ENCODE results near the gene FLYWCH1. TPM values are rescaled to one million over a fixed set of nuclear protein-coding genes. Genes with fewer than 3 reads are reported as not detected.
A peak's percentile ranks its signal among the peaks of the same experiment; 100 is the strongest.

FLYWCH1 gene
- total RNA-seq, 1 donor from 2014 or later, result 34.7 TPM

DNA sequence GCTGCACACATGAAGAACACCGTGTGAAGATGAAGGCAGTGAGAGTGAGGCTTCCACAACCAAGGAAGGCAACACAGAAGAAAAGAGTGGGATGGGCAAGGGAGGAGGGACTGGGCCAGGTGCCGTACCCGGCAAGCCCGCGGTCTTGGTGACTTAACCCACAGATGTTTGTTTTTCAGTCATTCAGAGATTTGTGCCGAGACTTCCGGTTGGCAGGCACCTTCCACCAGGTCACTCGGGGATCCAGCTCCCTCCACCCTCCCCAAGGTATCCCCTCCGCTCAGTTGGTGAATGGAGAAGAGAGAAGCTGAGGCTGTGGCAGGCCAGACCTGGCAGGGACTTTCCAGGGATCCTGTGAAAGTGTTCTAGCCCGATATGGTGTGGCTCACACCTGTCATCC is 47.5 kb downstream of the FLYWCH1 start:
- Histone ChIP-seq H3K9me3 (no peaks in the 10 kb centered on the region), H3K4me1 (peaks cover 14% of the 10 kb centered on the region), H3K36me3 (no peaks in the 10 kb centered on the region), H3K27me3 (ENCODE audit: low read depth) (peaks cover 86% of the 10 kb centered on the region), H3K4me3 (no peak overlapping the region), H3K27ac (no peak overlapping the region)
- TF ChIP-seq, protein P1, sequence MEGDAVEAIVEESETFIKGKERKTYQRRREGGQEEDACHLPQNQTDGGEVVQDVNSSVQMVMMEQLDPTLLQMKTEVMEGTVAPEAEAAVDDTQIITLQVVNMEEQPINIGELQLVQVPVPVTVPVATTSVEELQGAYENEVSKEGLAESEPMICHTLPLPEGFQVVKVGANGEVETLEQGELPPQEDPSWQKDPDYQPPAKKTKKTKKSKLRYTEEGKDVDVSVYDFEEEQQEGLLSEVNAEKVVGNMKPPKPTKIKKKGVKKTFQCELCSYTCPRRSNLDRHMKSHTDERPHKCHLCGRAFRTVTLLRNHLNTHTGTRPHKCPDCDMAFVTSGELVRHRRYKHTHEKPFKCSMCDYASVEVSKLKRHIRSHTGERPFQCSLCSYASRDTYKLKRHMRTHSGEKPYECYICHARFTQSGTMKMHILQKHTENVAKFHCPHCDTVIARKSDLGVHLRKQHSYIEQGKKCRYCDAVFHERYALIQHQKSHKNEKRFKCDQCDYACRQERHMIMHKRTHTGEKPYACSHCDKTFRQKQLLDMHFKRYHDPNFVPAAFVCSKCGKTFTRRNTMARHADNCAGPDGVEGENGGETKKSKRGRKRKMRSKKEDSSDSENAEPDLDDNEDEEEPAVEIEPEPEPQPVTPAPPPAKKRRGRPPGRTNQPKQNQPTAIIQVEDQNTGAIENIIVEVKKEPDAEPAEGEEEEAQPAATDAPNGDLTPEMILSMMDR (IDR thresholded peaks at IDR 0.05), result no peak
- intact Hi-C loops (cut with DNase I), result no loop called here
- ATAC-seq, result no peak
- DNase-seq, result no peak

DNA sequence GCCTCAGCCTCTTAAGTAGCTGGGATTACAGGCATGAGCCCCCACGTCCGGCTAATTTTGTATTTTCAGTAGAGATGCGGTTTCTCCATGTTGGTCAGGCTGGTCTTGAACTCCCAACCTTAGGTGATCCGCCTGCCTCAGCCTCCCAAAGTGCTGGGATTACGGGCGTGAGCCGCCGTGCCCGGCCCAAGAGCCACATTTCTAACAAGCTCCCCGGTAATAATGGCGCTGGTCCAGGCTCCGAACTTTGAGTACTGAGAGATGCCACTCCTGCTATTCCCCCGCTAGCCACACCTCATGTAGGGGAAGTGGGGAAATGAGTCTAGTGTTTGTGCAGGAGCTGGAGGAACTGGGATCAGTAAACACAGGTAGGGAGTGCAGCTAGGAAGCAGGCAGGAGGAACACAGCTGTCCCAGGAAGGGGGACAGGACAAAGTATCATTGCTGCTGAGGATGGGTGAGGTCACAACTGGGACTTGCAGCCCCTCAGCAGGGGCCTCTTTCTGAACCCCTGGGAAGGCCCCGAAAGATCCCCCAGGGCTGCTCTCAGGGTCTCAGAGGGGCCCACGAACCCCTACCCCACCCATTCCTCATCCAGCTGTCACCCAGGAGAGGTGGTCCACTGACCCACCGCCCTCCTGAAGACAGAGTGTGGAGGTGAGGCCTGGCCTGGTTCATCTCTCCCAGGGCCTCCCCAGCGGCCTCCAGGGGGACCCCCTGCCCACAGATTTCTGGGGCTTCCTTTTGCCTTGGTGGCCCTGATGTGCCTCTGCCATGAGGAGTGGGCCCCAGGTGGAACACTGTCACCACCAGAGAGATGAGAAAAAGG is 48.7 kb downstream of the FLYWCH1 start:
- ATAC-seq, result no peak
- intact Hi-C loops (cut with DNase I), result no loop called here

GRCh38 chr16:2962334-2963073 is 50.8 kb downstream of the FLYWCH1 start:
- peaks cover 41% of the 10 kb centered on the region for H3K4me1 ChIP-seq
- TF ChIP-seq, protein P1 (IDR thresholded peaks at IDR 0.05), result no peak
- no peak for DNase-seq

More for the DNA sequence above, 48.7 kb downstream of the FLYWCH1 start:
- Histone ChIP-seq H3K9me3 (no peaks in the 10 kb centered on the region), H3K27me3 (ENCODE audit: low read depth) (peaks cover 86% of the 10 kb centered on the region), H3K36me3 (no peaks in the 10 kb centered on the region), H3K27ac (no peak overlapping the region), H3K4me3 (no peak overlapping the region), H3K4me1 (peaks cover 26% of the 10 kb centered on the region)
- TF ChIP-seq, protein P1 (IDR thresholded peaks at IDR 0.05), result no peak
- DNase-seq, result no peak

GRCh38 chr16:2963074-2963722 is 51.5 kb downstream of the FLYWCH1 start:
- H3K4me3 ChIP-seq, result peak overlapping the region; percentile 43
- H3K36me3 ChIP-seq, result no peaks in the 10 kb centered on the region
- no peak overlapping the region for H3K27ac ChIP-seq
- H3K4me1 ChIP-seq, result peaks cover 46% of the 10 kb centered on the region
- no peaks in the 10 kb centered on the region for H3K9me3 ChIP-seq
- TF ChIP-seq, protein P1 (IDR thresholded peaks at IDR 0.05), result no peak
- intact Hi-C loops (cut with DNase I), result no loop called here
- no peak for ATAC-seq
- peaks cover 86% of the 10 kb centered on the region for H3K27me3 ChIP-seq (ENCODE audit: low read depth)
- DNase-seq, result peak; percentile 34

More at GRCh38 chr16:2962334-2963073, 50.8 kb downstream of the FLYWCH1 start:
- Histone ChIP-seq H3K27me3 (ENCODE audit: low read depth) (peaks cover 86% of the 10 kb centered on the region), H3K27ac (no peak overlapping the region), H3K9me3 (no peaks in the 10 kb centered on the region), H3K4me3 (no peak overlapping the region), H3K36me3 (no peaks in the 10 kb centered on the region)
- intact Hi-C loops (cut with DNase I), result no loop called here
- no peak for ATAC-seq

DNA sequence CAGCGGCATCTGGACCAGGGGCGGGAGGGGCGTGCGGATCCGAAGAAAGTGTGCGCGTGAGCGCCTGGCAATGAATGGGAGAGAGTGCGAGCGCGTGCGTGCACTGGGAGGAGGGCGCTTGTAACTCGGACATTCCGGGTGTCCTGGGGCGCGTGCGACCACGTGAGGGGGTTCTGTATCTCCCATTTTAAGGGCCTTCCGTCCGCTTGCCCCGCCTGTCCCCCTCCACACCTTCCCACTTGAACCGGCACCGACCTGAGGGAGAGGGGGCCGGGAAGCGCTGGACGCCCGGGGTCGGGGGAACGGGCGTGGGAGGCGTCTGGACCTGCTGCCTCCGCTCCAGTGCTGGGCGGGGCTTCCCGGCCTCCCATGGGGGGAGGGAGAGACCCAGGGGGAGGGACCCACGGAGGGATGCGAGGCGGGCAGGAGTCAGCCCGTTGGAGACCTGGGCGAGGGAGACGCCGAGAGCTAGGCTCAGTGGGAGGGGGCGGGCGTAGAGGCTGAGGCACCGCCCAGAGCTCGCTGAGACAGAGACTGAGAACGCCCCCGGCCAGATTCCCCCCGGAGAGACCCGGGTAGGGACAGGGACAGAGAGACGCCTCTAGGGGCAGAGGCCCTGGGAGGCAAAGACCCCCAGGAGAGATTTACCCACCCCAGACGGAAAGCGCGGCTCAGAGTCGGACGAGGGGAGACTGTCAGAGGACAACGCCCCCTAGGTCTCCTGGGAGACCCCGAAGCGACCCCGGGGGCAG is 52.2 kb downstream of the FLYWCH1 start, which contains the start of gene KREMEN2:
TSS of gene KREMEN2 (plus strand) at position 553 of the 752 bp plus-strand sequence. CDS start 246 bp downstream, outside the sequence.
- TF ChIP-seq, protein P1 (IDR thresholded peaks at IDR 0.05), result no peak
- Histone ChIP-seq H3K27me3 (ENCODE audit: low read depth) (peaks cover 81% of the 10 kb centered on the region), H3K4me3 (peak within 1 kb of the TSS; percentile 43), H3K4me1 (peaks cover 53% of the 10 kb centered on the region), H3K27ac (no peak within 1 kb of the TSS), H3K36me3 (no peaks in the 10 kb centered on the region), H3K9me3 (no peaks in the 10 kb centered on the region)
- intact Hi-C loops (cut with DNase I), result no loop called here
- DNase-seq (peak; percentile 54), ATAC-seq (no peak)
